GM23338 (cell line): ENCODE measurements around the gene SLCO4A1.

Source experiments
- CREB1 ChIP-seq: fragments of 250-450 bp; sonication (Bioruptor Pico); IDR thresholded peaks from 2 replicates; pipeline ENCODE4 v1.5.0; 2020; ENCODE audit warnings: low read depth, mild to moderate bottlenecking, moderate library complexity
- EZH2 ChIP-seq: fragments of 200-600 bp; sonication (generic); IDR thresholded peaks from one replicate; pipeline ENCODE4 v1.8.0; 2017; ENCODE audit warnings: antibody characterized with exemption, mild to moderate bottlenecking, low read depth; ENCODE audit not compliant: unreplicated experiment
- EZH2phosphoT487 ChIP-seq: fragments of 200-600 bp; sonication (generic); IDR thresholded peaks from one replicate; pipeline ENCODE4 v1.8.1; 2018; ENCODE audit warnings: antibody characterized with exemption; ENCODE audit not compliant: unreplicated experiment
- JUNB ChIP-seq: IDR thresholded peaks from one replicate; pipeline ENCODE4 v1.6.1; 2016; ENCODE audit warnings: antibody characterized with exemption; ENCODE audit not compliant: unreplicated experiment
- NANOG ChIP-seq: IDR thresholded peaks from 2 replicates; pipeline ENCODE4 v1.6.1; 2016; ENCODE audit warnings: antibody characterized with exemption, borderline replicate concordance
- POLR2AphosphoS5 ChIP-seq: IDR thresholded peaks from 2 replicates; pipeline ENCODE4 v1.6.1; 2016; ENCODE audit warnings: antibody characterized with exemption, low read depth
- STAT1 ChIP-seq: IDR thresholded peaks from one replicate; pipeline ENCODE4 v1.6.1; 2016; ENCODE audit warnings: antibody characterized with exemption; ENCODE audit not compliant: unreplicated experiment
- ZNF114 ChIP-seq: fragments of 250-450 bp; sonication (Bioruptor Pico); IDR thresholded peaks from 2 replicates; pipeline ENCODE4 v1.5.0; 2020; ENCODE audit warnings: mild to moderate bottlenecking, moderate library complexity
- ZNF331 ChIP-seq: fragments of 250-450 bp; sonication (Bioruptor Pico); IDR thresholded peaks from 2 replicates; pipeline ENCODE4 v1.5.0; 2020; ENCODE audit warnings: low read depth, mild to moderate bottlenecking, moderate library complexity
- TF ChIP-seq, protein P1 (sequence below), 2 experiments: fragments of 200-600 bp in 1 of 2; sonication (generic) in 1 of 2; conservative IDR thresholded peaks; 2 replicates each; pipeline versions ENCODE4 v1.5.1 to v1.6.1; 2016 to 2017; ENCODE audit warnings: antibody characterized with exemption in 2 of 2, low read depth in 2 of 2, mild to moderate bottlenecking in 2 of 2, moderate library complexity in 1 of 2
- TF ChIP-seq, protein P2 (sequence below): IDR thresholded peaks from one replicate; pipeline ENCODE4 v1.6.1; 2018; ENCODE audit warnings: antibody characterized with exemption; ENCODE audit not compliant: unreplicated experiment
- TF ChIP-seq, protein P3 (sequence below): IDR thresholded peaks from 2 replicates; pipeline ENCODE4 v1.6.1; 2016; ENCODE audit warnings: antibody characterized with exemption
- TF ChIP-seq, protein P4 (sequence below): fragments of 250-450 bp; sonication (Bioruptor Pico); IDR thresholded peaks from 2 replicates; pipeline ENCODE4 v1.5.0; 2020; ENCODE audit warnings: mild to moderate bottlenecking, moderate library complexity

DNA sequence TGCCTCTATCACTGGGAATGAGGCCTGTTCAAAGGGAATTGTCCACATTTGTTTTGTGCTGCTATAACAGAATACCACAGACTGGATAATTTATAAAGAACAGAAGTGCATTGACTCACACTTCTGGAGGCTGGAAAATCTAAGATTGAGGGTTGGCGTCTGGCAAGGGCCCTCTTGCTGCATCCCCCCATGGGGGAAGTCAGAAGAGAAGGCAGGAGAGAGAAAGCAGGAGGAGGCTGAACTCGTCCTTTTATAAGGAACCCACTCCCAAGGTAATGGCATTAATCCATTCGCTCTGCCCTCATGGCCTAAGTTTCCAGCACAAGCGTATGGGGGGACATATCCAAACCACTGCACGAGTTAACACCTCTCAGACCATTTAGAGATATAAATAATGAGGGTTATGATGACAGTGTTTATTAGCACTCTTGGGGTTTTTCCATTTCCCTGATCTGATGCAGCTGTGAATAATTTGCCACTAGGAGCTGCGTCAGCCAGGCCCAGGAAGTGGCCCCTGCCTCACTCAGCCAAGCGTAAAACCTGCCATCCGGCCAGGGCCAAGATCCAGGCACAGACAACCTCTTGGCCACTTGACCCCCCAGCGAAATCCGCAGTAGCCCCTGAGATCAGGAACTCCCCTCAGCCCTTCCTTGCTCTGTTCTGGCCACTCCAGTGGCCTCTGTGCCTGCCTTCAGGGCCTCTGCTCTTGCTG, 14.2 kb upstream of the SLCO4A1 start:
- TF ChIP-seq EZH2phosphoT487, result no peak
- no peak for TF ChIP-seq POLR2AphosphoS5
- TF ChIP-seq, protein P1, sequence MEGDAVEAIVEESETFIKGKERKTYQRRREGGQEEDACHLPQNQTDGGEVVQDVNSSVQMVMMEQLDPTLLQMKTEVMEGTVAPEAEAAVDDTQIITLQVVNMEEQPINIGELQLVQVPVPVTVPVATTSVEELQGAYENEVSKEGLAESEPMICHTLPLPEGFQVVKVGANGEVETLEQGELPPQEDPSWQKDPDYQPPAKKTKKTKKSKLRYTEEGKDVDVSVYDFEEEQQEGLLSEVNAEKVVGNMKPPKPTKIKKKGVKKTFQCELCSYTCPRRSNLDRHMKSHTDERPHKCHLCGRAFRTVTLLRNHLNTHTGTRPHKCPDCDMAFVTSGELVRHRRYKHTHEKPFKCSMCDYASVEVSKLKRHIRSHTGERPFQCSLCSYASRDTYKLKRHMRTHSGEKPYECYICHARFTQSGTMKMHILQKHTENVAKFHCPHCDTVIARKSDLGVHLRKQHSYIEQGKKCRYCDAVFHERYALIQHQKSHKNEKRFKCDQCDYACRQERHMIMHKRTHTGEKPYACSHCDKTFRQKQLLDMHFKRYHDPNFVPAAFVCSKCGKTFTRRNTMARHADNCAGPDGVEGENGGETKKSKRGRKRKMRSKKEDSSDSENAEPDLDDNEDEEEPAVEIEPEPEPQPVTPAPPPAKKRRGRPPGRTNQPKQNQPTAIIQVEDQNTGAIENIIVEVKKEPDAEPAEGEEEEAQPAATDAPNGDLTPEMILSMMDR (conservative IDR thresholded peaks at IDR 0.05; ENCODE audit: low read depth in 2 of 2), result no peak
- TF ChIP-seq, protein P2, sequence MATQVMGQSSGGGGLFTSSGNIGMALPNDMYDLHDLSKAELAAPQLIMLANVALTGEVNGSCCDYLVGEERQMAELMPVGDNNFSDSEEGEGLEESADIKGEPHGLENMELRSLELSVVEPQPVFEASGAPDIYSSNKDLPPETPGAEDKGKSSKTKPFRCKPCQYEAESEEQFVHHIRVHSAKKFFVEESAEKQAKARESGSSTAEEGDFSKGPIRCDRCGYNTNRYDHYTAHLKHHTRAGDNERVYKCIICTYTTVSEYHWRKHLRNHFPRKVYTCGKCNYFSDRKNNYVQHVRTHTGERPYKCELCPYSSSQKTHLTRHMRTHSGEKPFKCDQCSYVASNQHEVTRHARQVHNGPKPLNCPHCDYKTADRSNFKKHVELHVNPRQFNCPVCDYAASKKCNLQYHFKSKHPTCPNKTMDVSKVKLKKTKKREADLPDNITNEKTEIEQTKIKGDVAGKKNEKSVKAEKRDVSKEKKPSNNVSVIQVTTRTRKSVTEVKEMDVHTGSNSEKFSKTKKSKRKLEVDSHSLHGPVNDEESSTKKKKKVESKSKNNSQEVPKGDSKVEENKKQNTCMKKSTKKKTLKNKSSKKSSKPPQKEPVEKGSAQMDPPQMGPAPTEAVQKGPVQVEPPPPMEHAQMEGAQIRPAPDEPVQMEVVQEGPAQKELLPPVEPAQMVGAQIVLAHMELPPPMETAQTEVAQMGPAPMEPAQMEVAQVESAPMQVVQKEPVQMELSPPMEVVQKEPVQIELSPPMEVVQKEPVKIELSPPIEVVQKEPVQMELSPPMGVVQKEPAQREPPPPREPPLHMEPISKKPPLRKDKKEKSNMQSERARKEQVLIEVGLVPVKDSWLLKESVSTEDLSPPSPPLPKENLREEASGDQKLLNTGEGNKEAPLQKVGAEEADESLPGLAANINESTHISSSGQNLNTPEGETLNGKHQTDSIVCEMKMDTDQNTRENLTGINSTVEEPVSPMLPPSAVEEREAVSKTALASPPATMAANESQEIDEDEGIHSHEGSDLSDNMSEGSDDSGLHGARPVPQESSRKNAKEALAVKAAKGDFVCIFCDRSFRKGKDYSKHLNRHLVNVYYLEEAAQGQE, result no peak
- no peak for TF ChIP-seq EZH2
- TF ChIP-seq CREB1 (CRISPR knock-in tag), result no peak
- no peak for TF ChIP-seq STAT1
- no peak for TF ChIP-seq NANOG
- TF ChIP-seq, protein P3, sequence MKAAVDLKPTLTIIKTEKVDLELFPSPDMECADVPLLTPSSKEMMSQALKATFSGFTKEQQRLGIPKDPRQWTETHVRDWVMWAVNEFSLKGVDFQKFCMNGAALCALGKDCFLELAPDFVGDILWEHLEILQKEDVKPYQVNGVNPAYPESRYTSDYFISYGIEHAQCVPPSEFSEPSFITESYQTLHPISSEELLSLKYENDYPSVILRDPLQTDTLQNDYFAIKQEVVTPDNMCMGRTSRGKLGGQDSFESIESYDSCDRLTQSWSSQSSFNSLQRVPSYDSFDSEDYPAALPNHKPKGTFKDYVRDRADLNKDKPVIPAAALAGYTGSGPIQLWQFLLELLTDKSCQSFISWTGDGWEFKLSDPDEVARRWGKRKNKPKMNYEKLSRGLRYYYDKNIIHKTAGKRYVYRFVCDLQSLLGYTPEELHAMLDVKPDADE, result no peak
- no peak for TF ChIP-seq ZNF114 (CRISPR knock-in tag)
- TF ChIP-seq ZNF331 (CRISPR knock-in tag), result no peak
- TF ChIP-seq JUNB, result no peak
- TF ChIP-seq, protein P4, sequence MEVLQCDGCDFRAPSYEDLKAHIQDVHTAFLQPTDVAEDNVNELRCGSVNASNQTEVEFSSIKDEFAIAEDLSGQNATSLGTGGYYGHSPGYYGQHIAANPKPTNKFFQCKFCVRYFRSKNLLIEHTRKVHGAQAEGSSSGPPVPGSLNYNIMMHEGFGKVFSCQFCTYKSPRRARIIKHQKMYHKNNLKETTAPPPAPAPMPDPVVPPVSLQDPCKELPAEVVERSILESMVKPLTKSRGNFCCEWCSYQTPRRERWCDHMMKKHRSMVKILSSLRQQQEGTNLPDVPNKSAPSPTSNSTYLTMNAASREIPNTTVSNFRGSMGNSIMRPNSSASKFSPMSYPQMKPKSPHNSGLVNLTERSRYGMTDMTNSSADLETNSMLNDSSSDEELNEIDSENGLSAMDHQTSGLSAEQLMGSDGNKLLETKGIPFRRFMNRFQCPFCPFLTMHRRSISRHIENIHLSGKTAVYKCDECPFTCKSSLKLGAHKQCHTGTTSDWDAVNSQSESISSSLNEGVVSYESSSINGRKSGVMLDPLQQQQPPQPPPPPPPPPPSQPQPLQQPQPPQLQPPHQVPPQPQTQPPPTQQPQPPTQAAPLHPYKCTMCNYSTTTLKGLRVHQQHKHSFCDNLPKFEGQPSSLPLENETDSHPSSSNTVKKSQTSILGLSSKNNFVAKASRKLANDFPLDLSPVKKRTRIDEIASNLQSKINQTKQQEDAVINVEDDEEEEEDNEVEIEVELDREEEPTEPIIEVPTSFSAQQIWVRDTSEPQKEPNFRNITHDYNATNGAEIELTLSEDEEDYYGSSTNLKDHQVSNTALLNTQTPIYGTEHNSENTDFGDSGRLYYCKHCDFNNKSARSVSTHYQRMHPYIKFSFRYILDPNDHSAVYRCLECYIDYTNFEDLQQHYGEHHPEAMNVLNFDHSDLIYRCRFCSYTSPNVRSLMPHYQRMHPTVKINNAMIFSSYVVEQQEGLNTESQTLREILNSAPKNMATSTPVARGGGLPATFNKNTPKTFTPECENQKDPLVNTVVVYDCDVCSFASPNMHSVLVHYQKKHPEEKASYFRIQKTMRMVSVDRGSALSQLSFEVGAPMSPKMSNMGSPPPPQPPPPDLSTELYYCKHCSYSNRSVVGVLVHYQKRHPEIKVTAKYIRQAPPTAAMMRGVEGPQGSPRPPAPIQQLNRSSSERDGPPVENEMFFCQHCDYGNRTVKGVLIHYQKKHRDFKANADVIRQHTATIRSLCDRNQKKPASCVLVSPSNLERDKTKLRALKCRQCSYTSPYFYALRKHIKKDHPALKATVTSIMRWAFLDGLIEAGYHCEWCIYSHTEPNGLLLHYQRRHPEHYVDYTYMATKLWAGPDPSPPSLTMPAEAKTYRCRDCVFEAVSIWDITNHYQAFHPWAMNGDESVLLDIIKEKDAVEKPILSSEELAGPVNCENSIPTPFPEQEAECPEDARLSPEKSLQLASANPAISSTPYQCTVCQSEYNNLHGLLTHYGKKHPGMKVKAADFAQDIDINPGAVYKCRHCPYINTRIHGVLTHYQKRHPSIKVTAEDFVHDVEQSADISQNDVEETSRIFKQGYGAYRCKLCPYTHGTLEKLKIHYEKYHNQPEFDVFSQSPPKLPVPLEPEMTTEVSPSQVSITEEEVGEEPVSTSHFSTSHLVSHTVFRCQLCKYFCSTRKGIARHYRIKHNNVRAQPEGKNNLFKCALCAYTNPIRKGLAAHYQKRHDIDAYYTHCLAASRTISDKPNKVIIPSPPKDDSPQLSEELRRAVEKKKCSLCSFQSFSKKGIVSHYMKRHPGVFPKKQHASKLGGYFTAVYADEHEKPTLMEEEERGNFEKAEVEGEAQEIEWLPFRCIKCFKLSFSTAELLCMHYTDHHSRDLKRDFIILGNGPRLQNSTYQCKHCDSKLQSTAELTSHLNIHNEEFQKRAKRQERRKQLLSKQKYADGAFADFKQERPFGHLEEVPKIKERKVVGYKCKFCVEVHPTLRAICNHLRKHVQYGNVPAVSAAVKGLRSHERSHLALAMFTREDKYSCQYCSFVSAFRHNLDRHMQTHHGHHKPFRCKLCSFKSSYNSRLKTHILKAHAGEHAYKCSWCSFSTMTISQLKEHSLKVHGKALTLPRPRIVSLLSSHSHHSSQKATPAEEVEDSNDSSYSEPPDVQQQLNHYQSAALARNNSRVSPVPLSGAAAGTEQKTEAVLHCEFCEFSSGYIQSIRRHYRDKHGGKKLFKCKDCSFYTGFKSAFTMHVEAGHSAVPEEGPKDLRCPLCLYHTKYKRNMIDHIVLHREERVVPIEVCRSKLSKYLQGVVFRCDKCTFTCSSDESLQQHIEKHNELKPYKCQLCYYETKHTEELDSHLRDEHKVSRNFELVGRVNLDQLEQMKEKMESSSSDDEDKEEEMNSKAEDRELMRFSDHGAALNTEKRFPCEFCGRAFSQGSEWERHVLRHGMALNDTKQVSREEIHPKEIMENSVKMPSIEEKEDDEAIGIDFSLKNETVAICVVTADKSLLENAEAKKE, result no peak
